GM21423 (cell line): ENCODE data around the gene CCL17.
A peak's percentile ranks its signal among the peaks of the same experiment; 100 is the strongest.

Experiments
- ATAC-seq: cut with Tn5 transposase; IDR thresholded peaks from one replicate; pipeline ENCODE4 v1.9.1; 2021; ENCODE audit warnings: mild to moderate bottlenecking, moderate library complexity; ENCODE audit not compliant: unreplicated experiment

The CCL17 gene

DNA sequence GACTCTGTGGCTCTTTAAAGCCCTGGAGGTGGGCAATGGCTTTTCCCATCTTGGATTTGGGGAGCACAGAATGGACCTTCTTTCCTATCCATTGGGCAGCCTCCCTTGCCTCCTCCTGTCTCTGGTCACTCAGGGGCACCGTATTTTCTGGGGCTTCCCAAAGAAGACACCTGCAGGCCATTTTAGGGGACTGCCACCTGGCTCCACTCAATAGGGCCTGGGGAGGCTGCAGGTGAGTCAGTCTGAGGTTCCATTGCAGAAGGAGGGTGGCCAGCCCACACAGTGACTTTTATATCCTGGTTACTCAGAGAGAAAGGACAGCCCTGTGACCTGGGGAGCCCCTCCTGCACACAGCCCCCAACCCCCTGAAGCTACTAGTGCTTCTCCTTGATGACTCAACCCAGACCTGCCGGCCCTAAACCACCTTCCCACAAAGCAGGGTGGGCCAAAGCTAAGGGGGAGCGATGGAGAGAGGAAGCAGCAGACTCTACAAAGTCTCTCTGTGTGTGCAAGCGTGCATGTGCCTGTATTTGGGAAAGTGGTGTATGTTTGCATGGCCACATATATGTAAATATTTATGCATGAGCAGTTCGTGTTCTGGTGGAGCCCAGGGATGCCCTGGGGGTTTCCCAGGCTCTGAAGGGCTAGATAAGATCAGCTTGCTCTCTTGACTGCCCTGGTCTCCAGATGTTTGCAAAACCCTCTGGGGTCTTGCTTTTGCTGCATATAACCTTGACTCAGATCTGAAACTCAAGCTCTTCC, 27.3 kb upstream of the CCL17 start:
- peak; percentile 67 for ATAC-seq

DNA sequence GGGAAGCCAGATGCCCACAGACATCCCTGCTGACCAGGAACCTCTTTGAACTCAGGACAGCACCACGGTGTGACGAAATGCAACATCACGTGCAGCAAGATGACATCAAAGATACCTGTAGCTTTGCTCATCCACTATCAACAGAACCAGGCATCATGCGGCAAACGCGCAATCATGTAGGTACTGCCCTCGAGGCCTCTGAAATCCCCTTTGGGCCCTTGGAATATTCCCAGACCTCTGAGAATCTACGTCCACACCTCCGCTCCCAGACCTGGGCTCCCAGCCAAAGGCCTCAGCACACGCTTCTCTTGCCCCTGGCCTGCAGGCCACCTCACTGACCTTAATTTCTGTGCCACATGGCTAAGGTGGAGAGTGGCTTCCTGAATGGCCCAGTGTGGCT, 25.0 kb upstream of the CCL17 start:
- ATAC-seq = no peak

DNA sequence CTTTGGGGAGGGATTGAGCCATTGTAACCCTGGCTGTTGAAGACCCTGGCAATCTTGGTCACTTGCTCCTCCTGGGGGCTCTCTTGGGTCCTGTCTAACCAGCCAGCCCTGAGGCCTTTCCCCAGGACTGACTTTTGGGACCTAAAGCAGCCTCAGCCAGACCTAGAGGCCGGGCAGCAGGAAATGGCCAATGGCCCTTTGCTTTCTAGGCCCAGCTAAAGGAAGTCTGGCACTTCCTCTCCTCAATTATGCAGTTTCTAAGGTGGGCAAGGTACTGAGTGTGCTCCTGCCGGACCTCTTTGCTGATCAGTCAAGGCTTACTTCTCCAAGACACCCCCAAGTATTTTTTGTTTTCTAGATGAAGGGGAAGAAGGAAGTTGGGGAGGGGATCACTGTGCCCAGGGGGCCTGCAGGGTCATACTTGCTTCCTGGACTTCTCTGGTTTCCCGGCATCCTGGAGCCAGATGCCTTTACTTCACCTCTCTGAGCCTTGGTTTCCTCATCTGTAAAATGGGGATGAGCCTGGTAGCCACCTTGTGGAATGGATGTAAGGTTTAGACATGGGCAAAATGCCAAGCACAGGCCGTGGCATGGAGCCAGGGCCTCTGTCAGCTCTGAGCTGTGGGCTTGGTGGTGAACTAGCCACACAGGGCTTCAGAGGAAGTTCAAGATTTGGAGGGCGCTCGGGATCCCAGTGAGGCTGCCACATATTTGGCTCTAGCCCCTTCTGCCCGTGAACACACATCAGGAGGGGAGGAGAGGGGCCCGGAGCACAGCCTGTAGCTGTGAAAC, 23.7 kb upstream of the CCL17 start:
- ATAC-seq = no peak

DNA sequence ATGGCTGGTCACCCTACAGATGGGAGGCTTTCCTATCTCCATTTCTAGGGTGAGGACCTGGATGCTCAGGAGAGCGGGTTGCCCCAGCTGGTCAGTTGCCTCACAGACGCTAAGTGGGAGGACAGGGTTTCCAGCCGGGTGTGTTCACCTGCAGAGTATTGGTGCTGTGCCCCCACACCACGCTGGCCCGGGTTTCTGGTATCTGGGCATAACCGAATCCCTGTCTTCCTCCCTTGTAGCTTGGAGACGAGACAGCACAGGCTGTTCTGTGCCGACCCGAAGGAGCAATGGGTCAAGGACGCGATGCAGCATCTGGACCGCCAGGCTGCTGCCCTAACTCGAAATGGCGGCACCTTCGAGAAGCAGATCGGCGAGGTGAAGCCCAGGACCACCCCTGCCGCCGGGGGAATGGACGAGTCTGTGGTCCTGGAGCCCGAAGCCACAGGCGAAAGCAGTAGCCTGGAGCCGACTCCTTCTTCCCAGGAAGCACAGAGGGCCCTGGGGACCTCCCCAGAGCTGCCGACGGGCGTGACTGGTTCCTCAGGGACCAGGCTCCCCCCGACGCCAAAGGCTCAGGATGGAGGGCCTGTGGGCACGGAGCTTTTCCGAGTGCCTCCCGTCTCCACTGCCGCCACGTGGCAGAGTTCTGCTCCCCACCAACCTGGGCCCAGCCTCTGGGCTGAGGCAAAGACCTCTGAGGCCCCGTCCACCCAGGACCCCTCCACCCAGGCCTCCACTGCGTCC, 22.6 kb upstream of the CCL17 start:
- ATAC-seq = no peak

DNA sequence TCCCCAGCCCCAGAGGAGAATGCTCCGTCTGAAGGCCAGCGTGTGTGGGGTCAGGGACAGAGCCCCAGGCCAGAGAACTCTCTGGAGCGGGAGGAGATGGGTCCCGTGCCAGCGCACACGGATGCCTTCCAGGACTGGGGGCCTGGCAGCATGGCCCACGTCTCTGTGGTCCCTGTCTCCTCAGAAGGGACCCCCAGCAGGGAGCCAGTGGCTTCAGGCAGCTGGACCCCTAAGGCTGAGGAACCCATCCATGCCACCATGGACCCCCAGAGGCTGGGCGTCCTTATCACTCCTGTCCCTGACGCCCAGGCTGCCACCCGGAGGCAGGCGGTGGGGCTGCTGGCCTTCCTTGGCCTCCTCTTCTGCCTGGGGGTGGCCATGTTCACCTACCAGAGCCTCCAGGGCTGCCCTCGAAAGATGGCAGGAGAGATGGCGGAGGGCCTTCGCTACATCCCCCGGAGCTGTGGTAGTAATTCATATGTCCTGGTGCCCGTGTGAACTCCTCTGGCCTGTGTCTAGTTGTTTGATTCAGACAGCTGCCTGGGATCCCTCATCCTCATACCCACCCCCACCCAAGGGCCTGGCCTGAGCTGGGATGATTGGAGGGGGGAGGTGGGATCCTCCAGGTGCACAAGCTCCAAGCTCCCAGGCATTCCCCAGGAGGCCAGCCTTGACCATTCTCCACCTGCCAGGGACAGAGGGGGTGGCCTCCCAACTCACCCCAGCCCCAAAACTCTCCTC, 21.9 kb upstream of the CCL17 start:
- ATAC-seq = no peak

DNA sequence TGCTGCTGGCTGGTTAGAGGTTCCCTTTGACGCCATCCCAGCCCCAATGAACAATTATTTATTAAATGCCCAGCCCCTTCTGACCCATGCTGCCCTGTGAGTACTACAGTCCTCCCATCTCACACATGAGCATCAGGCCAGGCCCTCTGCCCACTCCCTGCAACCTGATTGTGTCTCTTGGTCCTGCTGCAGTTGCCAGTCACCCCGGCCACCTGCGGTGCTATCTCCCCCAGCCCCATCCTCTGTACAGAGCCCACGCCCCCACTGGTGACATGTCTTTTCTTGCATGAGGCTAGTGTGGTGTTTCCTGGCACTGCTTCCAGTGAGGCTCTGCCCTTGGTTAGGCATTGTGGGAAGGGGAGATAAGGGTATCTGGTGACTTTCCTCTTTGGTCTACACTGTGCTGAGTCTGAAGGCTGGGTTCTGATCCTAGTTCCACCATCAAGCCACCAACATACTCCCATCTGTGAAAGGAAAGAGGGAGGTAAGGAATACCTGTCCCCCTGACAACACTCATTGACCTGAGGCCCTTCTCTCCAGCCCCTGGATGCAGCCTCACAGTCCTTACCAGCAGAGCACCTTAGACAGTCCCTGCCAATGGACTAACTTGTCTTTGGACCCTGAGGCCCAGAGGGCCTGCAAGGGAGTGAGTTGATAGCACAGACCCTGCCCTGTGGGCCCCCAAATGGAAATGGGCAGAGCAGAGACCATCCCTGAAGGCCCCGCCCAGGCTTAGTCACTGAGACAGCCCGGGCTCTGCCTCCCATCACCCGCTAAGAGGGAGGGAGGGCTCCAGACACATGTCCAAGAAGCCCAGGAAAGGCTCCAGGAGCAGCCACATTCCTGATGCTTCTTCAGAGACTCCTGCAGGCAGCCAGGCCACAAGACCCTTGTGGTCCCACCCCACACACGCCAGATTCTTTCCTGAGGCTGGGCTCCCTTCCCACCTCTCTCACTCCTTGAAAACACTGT, 21.0 kb upstream of the CCL17 start:
- ATAC-seq = no peak

DNA sequence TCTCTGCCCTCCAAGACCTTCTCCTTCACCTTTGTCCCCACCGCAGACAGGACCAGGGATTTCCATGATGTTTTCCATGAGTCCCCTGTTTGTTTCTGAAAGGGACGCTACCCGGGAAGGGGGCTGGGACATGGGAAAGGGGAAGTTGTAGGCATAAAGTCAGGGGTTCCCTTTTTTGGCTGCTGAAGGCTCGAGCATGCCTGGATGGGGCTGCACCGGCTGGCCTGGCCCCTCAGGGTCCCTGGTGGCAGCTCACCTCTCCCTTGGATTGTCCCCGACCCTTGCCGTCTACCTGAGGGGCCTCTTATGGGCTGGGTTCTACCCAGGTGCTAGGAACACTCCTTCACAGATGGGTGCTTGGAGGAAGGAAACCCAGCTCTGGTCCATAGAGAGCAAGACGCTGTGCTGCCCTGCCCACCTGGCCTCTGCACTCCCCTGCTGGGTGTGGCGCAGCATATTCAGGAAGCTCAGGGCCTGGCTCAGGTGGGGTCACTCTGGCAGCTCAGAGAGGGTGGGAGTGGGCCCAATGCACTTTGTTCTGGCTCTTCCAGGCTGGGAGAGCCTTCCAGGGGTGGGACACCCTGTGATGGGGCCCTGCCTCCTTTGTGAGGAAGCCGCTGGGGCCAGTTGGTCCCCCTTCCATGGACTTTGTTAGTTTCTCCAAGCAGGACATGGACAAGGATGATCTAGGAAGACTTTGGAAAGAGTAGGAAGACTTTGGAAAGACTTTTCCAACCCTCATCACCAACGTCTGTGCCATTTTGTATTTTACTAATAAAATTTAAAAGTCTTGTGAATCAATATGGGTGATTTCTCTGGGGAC, 20.1 kb upstream of the CCL17 start:
- no peak for ATAC-seq

DNA sequence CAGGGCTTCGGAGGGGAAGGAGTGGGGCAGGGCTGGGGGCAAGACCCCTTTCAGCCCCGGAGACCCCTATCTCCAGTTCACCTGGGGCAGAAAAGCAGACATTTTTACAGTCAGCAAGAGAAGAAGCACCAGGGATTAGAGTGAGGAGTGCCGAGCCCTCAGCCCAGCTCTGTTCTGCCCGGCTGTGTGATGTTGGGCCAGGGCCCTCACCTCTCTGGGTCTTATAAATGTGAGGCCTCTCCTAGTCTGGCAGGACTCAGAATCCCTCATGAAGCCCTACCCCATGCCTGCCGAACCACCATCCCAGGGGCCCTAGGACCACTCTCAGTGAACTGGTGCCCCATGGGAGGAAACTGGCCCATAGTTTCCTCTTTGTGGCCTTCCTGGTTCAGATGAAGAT, 19.5 kb upstream of the CCL17 start:
- ATAC-seq = no peak

DNA sequence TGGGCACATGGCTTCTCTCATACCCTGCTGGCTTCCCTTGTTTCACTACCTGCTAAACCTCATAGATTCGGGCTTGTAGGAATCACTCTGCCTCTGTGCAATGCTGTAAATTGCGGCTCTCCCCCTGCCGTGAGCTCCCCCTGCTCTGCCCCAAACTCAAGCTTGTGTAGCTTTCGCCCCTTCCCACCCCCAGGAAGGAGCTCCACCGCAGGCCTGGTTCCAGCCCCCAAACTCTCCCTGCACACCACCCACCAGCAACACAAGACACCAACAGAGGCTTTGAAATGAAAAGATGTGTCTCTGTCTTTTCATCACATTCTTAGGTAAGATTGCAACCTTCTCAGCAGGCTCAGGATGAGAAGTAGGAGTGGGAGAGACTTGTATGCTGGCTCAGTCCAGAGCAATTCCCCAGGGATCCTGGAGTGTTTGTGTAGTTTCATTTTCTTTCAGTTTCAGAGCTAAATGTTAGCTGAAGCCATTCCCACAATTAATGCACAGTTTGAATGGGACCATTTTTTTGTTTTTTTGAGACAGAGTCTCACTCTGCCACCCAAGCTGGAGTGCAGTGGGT, 18.1 kb upstream of the CCL17 start:
- ATAC-seq = no peak

DNA sequence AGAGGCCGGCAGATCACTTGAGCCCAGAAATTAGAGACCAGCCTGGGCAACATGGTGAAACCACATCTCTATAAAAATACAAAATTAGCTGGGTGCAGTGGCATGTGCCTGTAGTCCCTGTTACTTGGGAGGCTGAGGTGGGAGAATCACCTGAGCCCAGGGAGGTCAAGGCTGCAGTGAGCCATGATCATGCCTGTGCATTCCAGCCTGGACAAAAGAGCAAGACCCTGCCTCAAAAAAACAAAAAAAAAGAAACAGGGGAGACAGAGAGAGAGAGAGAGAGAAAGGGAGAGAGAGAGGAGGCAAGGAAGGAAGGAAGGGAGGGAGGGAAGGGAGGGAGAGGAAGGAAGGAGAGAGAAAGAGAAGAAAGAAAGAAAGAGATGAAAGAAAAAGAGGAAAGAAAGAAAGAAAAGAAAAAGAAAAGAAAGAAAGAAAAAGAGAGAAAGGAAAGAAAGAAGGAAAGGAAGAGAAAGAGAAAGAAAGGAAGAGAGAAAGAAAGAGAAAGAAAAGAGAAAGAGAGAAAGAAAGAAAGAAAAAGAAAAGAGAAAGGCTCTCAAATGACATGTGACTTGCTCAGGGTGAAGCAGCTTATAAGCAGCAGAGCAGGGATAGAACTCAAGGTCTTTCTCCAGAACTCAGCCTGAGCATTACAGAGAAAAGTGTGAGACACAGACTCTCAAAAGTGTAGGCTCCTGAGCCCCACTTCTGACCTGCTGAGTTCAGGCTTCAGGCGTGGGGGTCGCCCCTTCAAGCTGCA, 16.8 kb upstream of the CCL17 start:
- no peak for ATAC-seq

DNA sequence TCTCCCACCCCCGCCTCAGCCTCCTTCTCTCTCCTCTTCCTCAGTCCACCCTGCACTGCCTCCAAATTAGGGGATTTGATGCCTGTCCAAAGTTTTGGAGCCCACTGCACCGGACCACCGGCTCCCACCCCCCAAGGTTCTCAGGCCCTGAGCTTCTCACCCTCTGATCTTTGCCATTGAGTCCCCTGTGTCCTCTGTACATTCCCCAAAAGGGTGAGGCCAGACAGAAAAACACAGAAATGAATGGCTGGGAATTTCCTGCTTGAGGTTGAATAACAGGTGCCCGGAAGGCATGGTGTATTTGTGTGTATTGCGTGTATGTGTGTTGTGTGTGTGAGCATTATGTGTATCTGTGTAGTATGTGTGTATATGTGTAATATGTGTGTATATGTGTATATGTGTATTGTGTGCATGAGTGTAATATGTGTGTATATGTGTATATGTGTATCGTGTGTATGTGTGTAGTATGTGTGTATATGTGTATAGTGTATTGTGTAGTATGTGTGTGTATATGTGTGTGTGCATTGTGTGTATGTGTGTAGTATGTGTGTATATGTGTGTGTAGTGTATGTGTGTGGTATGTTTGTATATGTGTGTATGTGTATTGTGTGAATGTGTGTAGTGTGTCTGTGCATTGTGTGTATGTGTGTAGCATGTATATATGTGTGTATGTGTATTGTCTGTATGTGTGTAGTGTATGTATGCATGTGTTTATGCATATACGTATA, 16.0 kb upstream of the CCL17 start:
- no peak for ATAC-seq

DNA sequence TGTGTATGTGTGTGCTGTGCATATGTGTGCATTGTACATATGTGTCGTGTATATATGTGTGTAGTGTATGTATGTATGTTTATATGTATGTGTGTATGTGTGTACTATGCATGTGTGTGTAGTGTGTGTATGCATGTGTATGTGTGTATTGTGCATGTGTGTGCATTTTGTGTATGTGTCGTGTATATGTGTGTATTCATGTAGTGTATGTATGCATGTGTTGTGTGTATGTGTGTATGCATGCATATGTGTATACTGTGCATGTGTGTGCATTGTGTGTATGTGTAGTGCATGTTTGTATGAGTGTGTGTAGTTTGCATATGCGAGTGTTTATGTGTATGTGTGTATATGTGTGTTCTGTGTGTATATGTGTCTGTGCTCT, 15.5 kb upstream of the CCL17 start:
- no peak for ATAC-seq

DNA sequence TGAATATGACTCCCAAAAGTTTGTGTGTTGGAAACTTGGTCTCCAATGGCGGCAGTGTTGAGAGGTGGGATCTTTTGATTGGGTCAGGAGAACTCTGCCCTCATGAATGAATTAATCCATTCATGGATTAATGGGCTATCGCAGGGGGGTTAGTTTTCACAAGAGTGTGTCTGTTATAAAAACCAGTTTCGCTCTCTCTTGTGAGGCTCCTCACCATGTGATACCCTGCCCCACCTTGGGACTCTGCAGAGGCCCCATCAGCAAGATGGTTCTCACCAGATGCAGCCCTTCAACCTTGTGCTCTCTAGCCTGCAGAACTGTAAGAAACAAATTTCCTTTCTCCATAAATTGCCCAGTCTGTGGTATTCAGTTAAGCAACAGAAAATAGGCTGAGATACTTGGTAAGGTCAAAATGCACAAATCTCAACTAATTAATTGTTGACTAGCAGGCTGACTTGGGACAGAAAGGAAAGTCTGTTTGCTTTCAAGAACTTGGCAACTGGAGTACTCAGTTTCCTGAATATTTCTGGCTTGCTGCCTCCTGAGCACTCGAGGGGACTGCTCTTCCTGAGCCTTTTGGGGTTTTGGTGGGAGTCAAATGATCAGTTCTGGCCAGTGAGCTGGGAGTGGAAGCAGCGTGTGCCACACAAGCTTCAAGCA, 13.8 kb upstream of the CCL17 start:
- ATAC-seq = no peak

DNA sequence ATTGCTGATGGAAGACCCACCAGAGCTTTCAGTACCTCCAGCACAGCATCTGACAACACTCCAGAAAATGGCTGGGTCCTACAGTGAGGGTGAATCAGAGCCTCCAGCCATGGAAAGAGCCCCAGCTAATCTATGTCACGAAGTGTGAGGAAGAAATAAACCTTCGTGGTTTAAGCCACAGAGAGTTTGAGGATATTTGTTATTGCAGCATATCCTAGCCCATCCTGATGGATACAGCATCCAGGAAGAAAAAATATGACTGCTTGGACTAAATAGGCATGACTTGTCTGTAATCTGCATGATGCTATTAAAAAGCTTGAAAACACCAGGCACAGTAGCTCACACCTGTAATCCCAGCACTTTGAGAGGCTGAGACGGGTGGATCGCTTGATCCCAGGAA, 13.3 kb upstream of the CCL17 start:
- no peak for ATAC-seq

DNA sequence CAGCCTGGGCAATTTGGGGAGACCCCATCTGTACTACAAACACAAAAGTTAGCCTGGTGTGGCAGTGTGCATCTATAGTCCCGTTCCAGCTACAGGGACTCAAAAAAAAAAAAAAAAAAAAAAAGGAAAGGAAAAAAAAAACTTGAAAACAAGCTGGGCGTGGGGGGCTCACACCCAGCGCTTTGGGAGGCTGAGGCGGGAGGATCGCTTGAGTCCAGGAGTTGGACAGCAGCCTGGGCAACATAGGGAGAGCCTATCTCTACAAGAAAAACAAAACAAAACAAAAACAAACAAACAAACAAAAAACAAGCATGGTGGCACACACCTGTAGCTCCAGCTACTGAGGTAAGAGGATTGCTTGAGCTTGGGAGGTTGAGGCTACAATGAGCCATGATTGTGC, 12.9 kb upstream of the CCL17 start:
- ATAC-seq = no peak

DNA sequence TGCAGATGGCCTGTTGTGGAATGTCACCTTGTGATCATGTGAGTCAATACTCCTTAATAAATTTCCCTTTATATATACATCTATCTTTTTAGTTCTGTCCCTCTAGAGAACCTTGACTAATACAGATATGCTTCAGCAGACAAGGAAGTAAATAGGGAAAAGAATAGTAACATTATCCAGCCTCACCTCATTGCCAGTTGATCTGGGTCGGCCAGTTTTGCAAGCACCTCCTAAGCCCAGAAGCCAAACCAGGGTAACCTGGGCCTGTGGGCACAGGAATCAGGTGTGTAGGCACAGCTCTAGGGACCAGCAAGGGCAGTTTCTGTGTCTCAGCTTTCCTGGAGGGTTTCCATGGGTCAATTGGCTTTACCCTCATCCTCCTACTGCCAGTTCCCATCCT, 11.9 kb upstream of the CCL17 start:
- ATAC-seq = no peak

DNA sequence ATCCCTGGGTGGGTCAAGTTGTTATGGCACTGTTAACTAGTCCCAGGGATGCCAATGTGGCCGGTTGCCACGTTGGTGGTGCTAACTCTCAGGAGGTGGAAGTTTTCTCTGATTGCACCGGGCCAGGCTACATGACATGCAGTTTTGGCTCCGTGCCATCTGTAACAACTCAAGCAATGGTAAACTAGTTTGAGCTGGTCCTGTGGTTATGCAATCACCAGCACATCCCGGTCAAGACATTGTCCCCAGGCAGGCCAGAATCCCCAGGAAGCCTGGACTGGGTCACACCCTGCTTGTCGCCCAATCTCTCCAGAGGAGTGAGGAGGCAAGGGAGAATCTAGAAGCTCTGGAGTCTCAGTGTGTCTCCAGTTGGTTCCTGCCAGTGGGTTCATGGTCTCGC, 10.1 kb upstream of the CCL17 start:
- no peak for ATAC-seq
